Measurements from ENCODE around the gene SCTR.
"Not testable (repeated sequence)": the region's sequence is repeated elsewhere in the genome, so short reads cannot be mapped to it uniquely, and the experiment has no call there.

Gene SCTR

GRCh38 chr2:119426801-119427395, 97.4 kb downstream of the SCTR start:
- no peak for DNase-seq

GRCh38 chr2:119426396-119426675, 97.9 kb downstream of the SCTR start:
- no peak for DNase-seq

- DNase-seq, result no peak
Measured at GRCh38 chr2:119425620-119426395, 98.5 kb downstream of the SCTR start.

- no peak for DNase-seq
Measured at GRCh38 chr2:119425119-119425405, 99.2 kb downstream of the SCTR start.

- DNase-seq, result no peak
Measured at GRCh38 chr2:119424284-119425118, 99.8 kb downstream of the SCTR start.

GRCh38 chr2:119423811-119424210, 100.5 kb downstream of the SCTR start:
- DNase-seq, result no peak

- no peak for DNase-seq
Measured at GRCh38 chr2:119423108-119423444, 101.2 kb downstream of the SCTR start.

GRCh38 chr2:119422360-119423107, 101.7 kb downstream of the SCTR start:
- DNase-seq, result no peak

GRCh38 chr2:119421741-119422140, 102.5 kb downstream of the SCTR start:
- DNase-seq, result no peak

- DNase-seq, result no peak
Measured at GRCh38 chr2:119421304-119421703, 103.0 kb downstream of the SCTR start.

GRCh38 chr2:119419803-119420508, 104.3 kb downstream of the SCTR start:
- DNase-seq, result no peak

GRCh38 chr2:119419065-119419464, 105.2 kb downstream of the SCTR start:
- no peak for DNase-seq

- DNase-seq, result no peak
Measured at GRCh38 chr2:119417908-119418307, 106.4 kb downstream of the SCTR start.

GRCh38 chr2:119416299-119416923, 107.9 kb downstream of the SCTR start:
- no peak for DNase-seq

- DNase-seq, result no peak
Measured at GRCh38 chr2:119415630-119416029, 108.7 kb downstream of the SCTR start.

- DNase-seq, result no peak
Measured at GRCh38 chr2:119414894-119415293, 109.4 kb downstream of the SCTR start.

- no peak for DNase-seq
Measured at GRCh38 chr2:119409506-119409905, 114.8 kb downstream of the SCTR start.

GRCh38 chr2:119408221-119408619, 116.1 kb downstream of the SCTR start:
- DNase-seq, result no peak

- DNase-seq, result no peak
Measured at GRCh38 chr2:119407430-119408220, 116.7 kb downstream of the SCTR start.

- DNase-seq, result no peak
Measured at GRCh38 chr2:119405151-119405550, 119.1 kb downstream of the SCTR start.

- not testable (repeated sequence) for DNase-seq
Measured at GRCh38 chr2:119403618-119404017, 120.7 kb downstream of the SCTR start.
